Measurements from ENCODE around the gene LRRC56. TPM values are rescaled to one million over a fixed set of nuclear protein-coding genes. Genes with fewer than 3 reads are reported as not detected.
A peak's percentile ranks its signal among the peaks of the same experiment; 100 is the strongest.

LRRC56 gene
- total and polyA plus RNA-seq, 2 donors (not counting 1 experiment from before 2014, with no cell fraction given), result 0.28 to 1.3 TPM

DNA sequence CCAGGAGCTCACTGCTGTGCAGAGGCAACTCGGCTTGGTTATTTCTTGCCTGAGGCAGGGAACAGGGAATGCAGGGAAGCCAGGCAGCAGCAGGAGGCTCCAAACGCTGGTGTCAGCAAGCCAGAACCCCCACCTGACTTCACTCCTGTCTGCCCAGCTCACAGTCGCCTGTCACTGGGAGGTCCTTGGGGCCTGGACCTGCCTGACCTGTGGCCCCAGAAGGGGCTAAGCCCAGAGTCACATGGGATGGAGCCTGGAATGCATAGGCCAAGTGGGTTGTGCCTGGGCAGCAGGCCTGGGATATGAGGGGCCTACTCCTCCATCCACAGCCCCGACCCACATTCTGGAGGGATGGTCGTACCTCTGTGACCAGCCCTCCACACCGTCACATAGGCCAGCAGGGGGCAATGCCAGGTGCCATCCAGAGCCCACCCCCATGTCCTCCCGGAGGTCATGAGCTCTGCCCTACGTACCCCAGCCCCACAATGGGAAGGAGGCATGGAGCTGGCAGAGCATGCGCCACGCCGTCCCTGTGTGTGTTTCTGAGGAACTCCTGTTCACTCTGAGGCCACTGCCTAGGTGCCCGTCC is 28.7 kb downstream of the LRRC56 start:
- no peak overlapping the region for H2AFZ ChIP-seq (ENCODE audit: low read length)
- no peak overlapping the region for H3K4me3 ChIP-seq (replicated peaks in 1 of 4; ENCODE audit: control extremely low read depth in 1 of 4, insufficient read depth in 1 of 4, low read depth in 3 of 4, low read length in 4 of 4)
- no peaks in the 10 kb centered on the region for H3K27me3 ChIP-seq (ENCODE audit: control insufficient read depth, insufficient read depth, low read length)
- peaks cover 2% of the 10 kb centered on the region for H3K4me1 ChIP-seq (ENCODE audit: control insufficient read depth, extremely low read depth, insufficient read depth, low read length)
- no peaks in the 10 kb centered on the region for H3K9me3 ChIP-seq (ENCODE audit: control insufficient read depth, insufficient read depth, low read depth, low read length)
- no peak overlapping the region for H3K9ac ChIP-seq (ENCODE audit: insufficient read depth, low read length)
- no peak overlapping the region for H3K4me2 ChIP-seq (ENCODE audit: extremely low read depth, insufficient read depth, low read length)
- H3K79me2 ChIP-seq (ENCODE audit: control insufficient read depth, insufficient read depth, low read length), result peaks cover 4% of the 10 kb centered on the region
- H4K20me1 ChIP-seq (ENCODE audit: control insufficient read depth, extremely low read depth, insufficient read depth, low read length), result no peaks in the 10 kb centered on the region
- H3K27ac ChIP-seq (ENCODE audit: insufficient read depth, low read length), result no peak overlapping the region
- TF ChIP-seq EZH2 (IDR thresholded peaks at IDR 0.05; ENCODE audit: low read length, missing control alignments) (no peak), CTCF (conservative IDR thresholded peaks at IDR 0.05 in 1 of 2, IDR thresholded peaks at IDR 0.05 in 1 of 2; ENCODE audit: low read depth in 1 of 2, low read length in 2 of 2) (no peak)
- H3K36me3 ChIP-seq (ENCODE audit: control insufficient read depth, insufficient read depth, low read length), result no peaks in the 10 kb centered on the region
- DNase-seq (ENCODE audit: low read depth in 2 of 2), result no peak

DNA sequence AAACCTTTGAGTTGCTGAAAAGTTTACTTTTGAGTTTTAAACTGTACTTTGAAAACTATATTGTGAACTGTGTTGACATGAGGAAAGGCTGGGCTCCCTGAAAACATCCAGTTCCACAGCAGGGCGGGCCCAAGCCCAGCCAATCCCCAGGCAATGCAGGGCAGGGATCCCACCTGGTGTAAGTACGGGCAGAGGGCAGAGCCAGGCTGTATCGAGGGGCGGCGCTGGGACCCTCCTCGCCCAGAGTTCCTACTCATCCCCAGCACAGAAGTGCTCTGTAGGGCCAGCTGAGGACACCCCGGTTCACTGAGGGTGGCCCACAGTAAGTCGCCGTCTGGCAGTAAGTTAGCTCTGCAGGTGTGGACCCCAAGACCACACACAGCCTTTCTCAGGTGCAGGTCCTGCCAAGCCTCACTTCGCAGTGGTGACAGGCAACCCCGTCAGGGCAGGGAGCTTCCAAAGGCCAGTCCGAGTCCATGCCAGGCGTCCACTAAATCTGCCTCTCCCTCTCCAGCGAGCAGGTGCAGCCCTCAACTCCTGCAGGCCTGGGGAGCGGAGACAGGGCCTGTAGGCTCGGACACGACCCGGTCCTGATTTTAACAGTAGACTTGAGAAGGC is 29.8 kb downstream of the LRRC56 start:
- Histone ChIP-seq H3K4me3 (replicated peaks in 1 of 4; ENCODE audit: control extremely low read depth in 1 of 4, insufficient read depth in 1 of 4, low read depth in 3 of 4, low read length in 4 of 4) (peak overlapping the region in 2 of 4 experiments; percentile 56 to 60), H4K20me1 (ENCODE audit: control insufficient read depth, extremely low read depth, insufficient read depth, low read length) (no peaks in the 10 kb centered on the region), H3K27me3 (ENCODE audit: control insufficient read depth, insufficient read depth, low read length) (no peaks in the 10 kb centered on the region), H2AFZ (ENCODE audit: low read length) (no peak overlapping the region), H3K79me2 (ENCODE audit: control insufficient read depth, insufficient read depth, low read length) (peaks cover 4% of the 10 kb centered on the region), H3K4me2 (ENCODE audit: extremely low read depth, insufficient read depth, low read length) (peak overlapping the region; percentile 75), H3K36me3 (ENCODE audit: control insufficient read depth, insufficient read depth, low read length) (no peaks in the 10 kb centered on the region), H3K9ac (ENCODE audit: insufficient read depth, low read length) (no peak overlapping the region), H3K4me1 (ENCODE audit: control insufficient read depth, extremely low read depth, insufficient read depth, low read length) (peaks cover 2% of the 10 kb centered on the region), H3K9me3 (ENCODE audit: control insufficient read depth, insufficient read depth, low read depth, low read length) (no peaks in the 10 kb centered on the region), H3K27ac (ENCODE audit: insufficient read depth, low read length) (no peak overlapping the region)
- DNase-seq (ENCODE audit: low read depth in 2 of 2), result no peak
- TF ChIP-seq CTCF (conservative IDR thresholded peaks at IDR 0.05 in 1 of 2, IDR thresholded peaks at IDR 0.05 in 1 of 2; ENCODE audit: low read depth in 1 of 2, low read length in 2 of 2) (no peak), EZH2 (IDR thresholded peaks at IDR 0.05; ENCODE audit: low read length, missing control alignments) (no peak)

- DNase-seq (ENCODE audit: low read depth in 2 of 2), result no peak
- Histone ChIP-seq H4K20me1 (ENCODE audit: control insufficient read depth, extremely low read depth, insufficient read depth, low read length) (no peaks in the 10 kb centered on the region), H2AFZ (ENCODE audit: low read length) (no peak overlapping the region), H3K4me2 (ENCODE audit: extremely low read depth, insufficient read depth, low read length) (peak overlapping the region; percentile 75), H3K4me3 (replicated peaks in 1 of 4; ENCODE audit: control extremely low read depth in 1 of 4, insufficient read depth in 1 of 4, low read depth in 3 of 4, low read length in 4 of 4) (peak overlapping the region; percentile 28 to 60 (median 57)), H3K79me2 (ENCODE audit: control insufficient read depth, insufficient read depth, low read length) (peaks cover 4% of the 10 kb centered on the region), H3K4me1 (ENCODE audit: control insufficient read depth, extremely low read depth, insufficient read depth, low read length) (peaks cover 2% of the 10 kb centered on the region), H3K27ac (ENCODE audit: insufficient read depth, low read length) (no peak overlapping the region), H3K9ac (ENCODE audit: insufficient read depth, low read length) (peak overlapping the region; percentile 73), H3K36me3 (ENCODE audit: control insufficient read depth, insufficient read depth, low read length) (no peaks in the 10 kb centered on the region), H3K27me3 (ENCODE audit: control insufficient read depth, insufficient read depth, low read length) (no peaks in the 10 kb centered on the region), H3K9me3 (ENCODE audit: control insufficient read depth, insufficient read depth, low read depth, low read length) (no peaks in the 10 kb centered on the region)
- no peak for TF ChIP-seq CTCF (conservative IDR thresholded peaks at IDR 0.05 in 1 of 2, IDR thresholded peaks at IDR 0.05 in 1 of 2; ENCODE audit: low read depth in 1 of 2, low read length in 2 of 2)
- TF ChIP-seq EZH2 (IDR thresholded peaks at IDR 0.05; ENCODE audit: low read length, missing control alignments), result no peak
Measured at GRCh38 chr11:567629-568292, 30.4 kb downstream of the LRRC56 start.

Measured in fibroblast of lung (primary cell).